NCI-H2107 (cell line): ENCODE data around the gene ACOT13.
"Not testable (repeated sequence)": the region's sequence is repeated elsewhere in the genome, so short reads cannot be mapped to it uniquely, and the experiment has no call there.

ENCODE experiments used
- DNase-seq: peaks from one replicate; lab custom pipeline; 2025; lab: John Stamatoyannopoulos, UW

Gene ACOT13

GRCh38 chr6:24692415-24692814, 25.5 kb downstream of the ACOT13 start:
- no peak for DNase-seq

GRCh38 chr6:24692848-24693592, 26.1 kb downstream of the ACOT13 start:
- no peak for DNase-seq

- DNase-seq, result no peak
Measured at GRCh38 chr6:24694198-24694597, 27.3 kb downstream of the ACOT13 start.

DNA sequence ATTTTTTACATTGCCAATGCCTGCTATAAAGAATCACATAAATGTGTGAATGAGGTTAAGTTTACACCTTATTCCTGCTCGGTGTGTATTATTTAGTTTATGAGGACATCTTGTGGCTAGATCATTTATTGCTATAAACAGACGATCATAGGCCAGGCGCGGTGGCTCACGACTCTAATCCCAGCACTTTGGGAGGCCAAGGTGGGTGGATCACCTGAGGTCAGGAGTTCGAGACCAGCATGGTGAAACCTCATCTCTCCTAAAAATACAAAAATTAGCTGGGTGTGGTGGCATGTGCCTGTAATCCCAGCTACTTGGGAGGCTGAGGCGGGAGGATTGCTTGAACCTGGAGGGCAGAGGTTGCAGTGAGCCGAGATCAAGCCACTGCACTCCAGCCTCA, 28.8 kb downstream of the ACOT13 start:
- not testable (repeated sequence) for DNase-seq

DNA sequence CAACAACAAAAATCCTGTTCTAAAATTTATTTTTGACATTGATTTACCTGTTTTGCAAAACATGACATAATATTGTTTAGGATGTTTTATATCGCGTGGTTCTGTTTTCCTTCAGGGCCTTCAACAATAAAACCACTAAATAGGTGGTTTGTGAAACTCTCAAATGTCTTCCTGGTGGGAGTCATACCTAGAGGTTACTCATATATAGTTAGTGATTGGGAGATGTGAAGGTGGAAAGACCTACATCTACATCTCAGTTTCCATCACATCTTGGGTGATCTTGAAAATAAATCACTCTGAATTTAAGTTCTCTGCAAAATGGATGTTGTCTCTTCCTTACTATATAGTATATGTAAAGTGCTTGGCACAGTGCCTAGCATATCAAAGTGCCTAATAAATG, 29.2 kb downstream of the ACOT13 start:
- DNase-seq, result no peak

DNA sequence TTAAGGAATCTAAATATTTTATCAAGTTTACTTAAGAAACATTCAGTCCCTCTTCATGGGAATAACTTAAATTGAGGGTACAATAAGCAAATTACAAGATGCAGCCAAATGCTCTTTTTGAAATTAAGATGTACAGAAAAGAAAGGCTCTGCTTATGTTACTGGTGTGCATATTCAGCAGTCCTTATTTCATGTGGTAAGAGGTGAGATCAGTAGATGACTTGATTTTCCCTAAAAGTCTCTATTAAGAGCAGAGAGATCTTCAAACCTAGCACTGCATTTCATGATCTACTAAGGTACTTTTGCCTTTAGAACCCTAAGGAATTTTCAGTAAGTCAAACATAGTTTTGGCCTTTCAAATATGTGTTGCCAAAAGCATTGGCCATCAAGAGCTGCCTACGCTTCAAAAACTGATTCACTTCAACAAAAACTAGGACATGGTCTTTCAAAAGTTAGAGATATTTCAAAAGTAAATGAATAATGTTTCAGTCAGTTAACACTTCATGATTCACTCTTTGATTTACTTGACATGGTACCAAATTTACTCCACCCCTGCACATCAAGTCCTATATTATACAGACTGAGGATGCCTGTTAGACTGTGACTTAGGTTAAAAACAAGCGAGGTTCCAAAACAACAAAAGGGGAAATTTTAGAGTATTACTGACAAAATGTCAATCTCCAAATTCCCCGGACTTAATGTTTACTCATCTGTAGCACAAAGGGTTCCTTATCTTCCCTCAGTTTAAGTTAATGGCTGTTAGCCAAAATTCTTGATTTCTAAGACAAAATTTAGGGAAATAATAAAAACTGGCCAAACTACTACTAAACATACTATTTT, 32.9 kb downstream of the ACOT13 start:
- DNase-seq, result no peak

- DNase-seq, result no peak
Measured at GRCh38 chr6:24702720-24703282, 35.9 kb downstream of the ACOT13 start.

- DNase-seq, result no peak
Measured at GRCh38 chr6:24704468-24704867, 37.6 kb downstream of the ACOT13 start.

- DNase-seq, result no peak
Measured at GRCh38 chr6:24708612-24709011, 41.7 kb downstream of the ACOT13 start.

- DNase-seq, result no peak
Measured at GRCh38 chr6:24709014-24709711, 42.3 kb downstream of the ACOT13 start.

GRCh38 chr6:24710519-24711303, 43.8 kb downstream of the ACOT13 start:
- DNase-seq, result no peak

DNA sequence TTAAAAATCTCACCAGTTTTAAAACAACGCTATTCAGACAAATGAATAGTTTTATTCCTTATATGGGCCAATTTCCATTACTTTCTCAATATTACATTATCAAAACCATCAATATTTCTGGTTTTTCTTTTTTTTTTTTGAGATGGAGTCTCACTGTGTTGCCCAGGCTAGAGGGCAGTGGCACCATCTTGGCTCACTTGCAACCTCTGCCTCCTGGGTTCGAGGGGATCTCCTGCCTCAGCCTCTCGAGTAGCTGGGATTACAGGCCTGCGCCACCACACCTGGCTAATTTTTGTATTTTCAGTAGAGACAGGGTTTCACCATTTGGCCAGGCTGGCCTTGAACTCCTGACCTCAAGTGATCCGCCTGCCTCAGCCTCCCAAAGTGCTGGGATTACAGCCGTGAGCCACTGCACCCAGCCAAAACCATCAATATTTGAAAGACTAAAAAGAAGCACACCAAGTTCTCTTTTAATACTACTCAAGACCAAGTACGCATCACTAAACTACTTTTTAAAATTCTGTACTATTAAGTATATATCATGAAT, 49.8 kb downstream of the ACOT13 start:
- DNase-seq, result not testable (repeated sequence)

DNA sequence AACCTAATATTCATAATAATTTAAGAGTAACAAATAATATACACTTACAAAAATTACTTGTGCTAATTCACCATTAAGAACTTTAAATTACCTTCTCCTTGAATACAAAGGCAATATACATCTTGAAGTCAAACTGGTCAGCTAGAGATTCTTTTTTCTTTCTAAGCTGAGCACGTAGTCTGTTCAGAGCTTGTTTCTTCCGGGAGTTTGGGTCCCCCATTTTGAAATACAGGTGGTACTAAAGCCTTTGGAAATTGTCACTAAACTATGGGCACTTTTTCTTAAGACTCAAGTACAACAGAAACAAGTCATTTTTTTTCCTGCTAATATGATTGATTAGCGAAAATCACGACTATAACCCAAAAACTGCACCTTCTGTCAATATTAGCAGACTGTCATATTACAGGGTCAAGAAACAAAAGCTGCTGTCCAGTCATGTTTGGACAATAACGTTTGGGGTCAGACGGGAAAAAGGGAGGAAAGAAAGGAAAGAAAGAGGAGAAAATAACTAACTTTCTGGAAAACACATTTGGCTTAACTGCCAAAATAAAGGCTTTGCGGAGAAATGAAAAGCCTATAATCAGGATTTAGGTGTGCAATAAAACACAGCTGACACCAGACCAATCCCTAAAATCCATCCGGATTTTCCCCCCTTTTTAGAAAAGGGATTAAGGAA, 51.7 kb downstream of the ACOT13 start:
- no peak for DNase-seq

- DNase-seq, result no peak
Measured at GRCh38 chr6:24719125-24719971, 52.5 kb downstream of the ACOT13 start, which contains the start of gene C6orf62. C6orf62 (minus strand) TSS chr6:24719154; CDS start chr6:24718668, 486 bp downstream.

GRCh38 chr6:24720131-24720603, 53.3 kb downstream of the ACOT13 start:
- DNase-seq, result no peak

- DNase-seq, result peak; percentile 94
Measured at GRCh38 chr6:24720604-24721460, 54.0 kb downstream of the ACOT13 start.

- no peak for DNase-seq
Measured at GRCh38 chr6:24721461-24722215, 54.8 kb downstream of the ACOT13 start.

GRCh38 chr6:24723270-24723669, 56.4 kb downstream of the ACOT13 start:
- no peak for DNase-seq
